ENCODE results near the gene IFNA4.
"Not testable (repeated sequence)": the region's sequence is repeated elsewhere in the genome, so short reads cannot be mapped to it uniquely, and the experiment has no call there.

Gene IFNA4

DNA sequence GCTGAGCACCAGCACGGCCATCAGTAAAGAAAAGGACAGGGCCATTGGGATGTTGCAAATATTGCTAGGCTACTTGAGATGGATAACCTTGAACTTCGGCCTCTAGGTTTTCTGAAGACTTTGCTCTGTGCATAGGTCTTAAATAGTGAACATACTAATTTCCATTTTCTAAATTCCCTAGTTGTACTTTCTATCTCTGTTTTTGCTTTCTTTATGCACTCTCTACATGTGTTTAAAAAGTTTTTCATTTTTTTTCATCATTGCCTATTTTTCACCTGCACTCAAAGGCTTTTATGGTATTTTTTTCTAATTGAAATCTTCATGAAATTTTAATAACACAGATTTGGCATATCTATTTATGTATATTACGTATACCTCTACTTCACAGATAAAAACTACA lies at the start of gene IFNA4:
TSS of gene IFNA4 (minus strand) at position 101 of the 400 bp plus-strand sequence. CDS start at position 45, 56 bp downstream.
- H3K4me3 ChIP-seq (ENCODE audit: insufficient read length, low read depth); H3K27me3 ChIP-seq (ENCODE audit: insufficient read depth, insufficient read length); H3K4me1 ChIP-seq (ENCODE audit: insufficient read depth, insufficient read length); H3K36me3 ChIP-seq (ENCODE audit: insufficient read depth, insufficient read length, low read length); H3K9ac ChIP-seq (ENCODE audit: insufficient read length, low read depth); DNase-seq (ENCODE audit: low read depth, low spot score); H3K9me3 ChIP-seq (ENCODE audit: insufficient read depth, low read length): not testable (repeated sequence)

DNA sequence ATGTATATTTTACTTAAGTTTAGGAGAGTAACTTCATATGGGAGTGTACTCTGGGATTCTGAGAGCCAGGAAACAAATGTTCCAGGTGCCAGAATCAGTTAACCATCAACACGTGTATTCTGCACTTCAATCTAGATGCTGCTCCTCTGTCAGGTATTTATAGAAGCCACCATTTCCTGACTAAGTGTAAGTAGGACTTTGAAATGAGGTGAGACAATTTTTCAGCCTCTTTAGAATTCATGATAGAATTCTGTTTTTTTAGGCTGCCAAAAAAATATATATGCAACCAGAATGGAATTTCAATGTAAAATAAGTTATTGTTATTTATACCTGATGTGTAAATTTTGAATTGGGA lies 49.0 kb upstream of the IFNA4 start:
- not testable (repeated sequence) for H3K9ac ChIP-seq (ENCODE audit: insufficient read length, low read depth); H3K4me3 ChIP-seq (ENCODE audit: insufficient read length, low read depth); H3K9me3 ChIP-seq (ENCODE audit: insufficient read depth, low read length); H3K36me3 ChIP-seq (ENCODE audit: insufficient read depth, insufficient read length, low read length); H3K27me3 ChIP-seq (ENCODE audit: insufficient read depth, insufficient read length); H3K4me1 ChIP-seq (ENCODE audit: insufficient read depth, insufficient read length); DNase-seq (ENCODE audit: low read depth, low spot score)

- H3K36me3 ChIP-seq (ENCODE audit: insufficient read depth, insufficient read length, low read length); H3K9ac ChIP-seq (ENCODE audit: insufficient read length, low read depth); H3K4me3 ChIP-seq (ENCODE audit: insufficient read length, low read depth); H3K9me3 ChIP-seq (ENCODE audit: insufficient read depth, low read length); H3K4me1 ChIP-seq (ENCODE audit: insufficient read depth, insufficient read length); DNase-seq (ENCODE audit: low read depth, low spot score); H3K27me3 ChIP-seq (ENCODE audit: insufficient read depth, insufficient read length): not testable (repeated sequence)
Observed at GRCh38 chr9:21235468-21236359, 48.3 kb upstream of the IFNA4 start.

DNA sequence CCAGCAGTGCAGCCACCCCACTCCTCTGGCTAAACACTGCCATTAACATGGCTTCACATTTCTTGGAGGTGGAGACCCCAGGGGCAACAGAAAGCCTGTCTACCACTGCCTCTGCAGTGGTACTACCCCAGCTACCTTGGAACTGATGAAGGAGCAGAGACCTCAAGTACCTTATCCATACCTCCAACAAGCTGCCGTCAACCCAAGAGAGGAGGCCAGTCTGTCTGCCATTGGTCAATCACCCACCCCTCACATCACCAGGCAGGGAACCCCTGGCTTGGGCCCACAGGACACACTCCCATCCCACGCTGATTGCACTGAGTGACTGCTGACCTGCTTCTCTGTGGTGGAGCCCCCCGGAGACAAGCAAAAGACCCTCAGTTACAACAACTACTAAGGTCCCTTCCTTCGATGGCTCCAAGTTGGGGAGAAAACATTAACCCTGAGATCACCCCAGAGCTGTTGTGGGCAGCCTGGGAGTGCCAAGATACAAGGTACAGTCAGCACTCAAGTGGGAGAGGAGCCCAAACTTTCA lies 46.8 kb upstream of the IFNA4 start:
- H3K27me3 ChIP-seq (ENCODE audit: insufficient read depth, insufficient read length) = no peaks in the 10 kb centered on the region
- DNase-seq (ENCODE audit: low read depth, low spot score) = no peak
- H3K36me3 ChIP-seq (ENCODE audit: insufficient read depth, insufficient read length, low read length) = no peaks in the 10 kb centered on the region
- H3K4me3 ChIP-seq (ENCODE audit: insufficient read length, low read depth) = no peak overlapping the region
- H3K9ac ChIP-seq (ENCODE audit: insufficient read length, low read depth) = no peak overlapping the region
- no peaks in the 10 kb centered on the region for H3K4me1 ChIP-seq (ENCODE audit: insufficient read depth, insufficient read length)
- no peaks in the 10 kb centered on the region for H3K9me3 ChIP-seq (ENCODE audit: insufficient read depth, low read length)
- TF ChIP-seq SUZ12 (IDR thresholded peaks at IDR 0.05; ENCODE audit: extremely low read depth, insufficient read depth, insufficient read length) (no peak), ZNF274 (IDR thresholded peaks at IDR 0.05; ENCODE audit: low read depth, low read length) (no peak), YY1 (IDR thresholded peaks at IDR 0.05; ENCODE audit: insufficient read depth, insufficient read length) (no peak)

- no peaks in the 10 kb centered on the region for H3K27me3 ChIP-seq (ENCODE audit: insufficient read depth, insufficient read length)
- TF ChIP-seq SUZ12 (IDR thresholded peaks at IDR 0.05; ENCODE audit: extremely low read depth, insufficient read depth, insufficient read length) = no peak
- no peak for DNase-seq (ENCODE audit: low read depth, low spot score)
- no peaks in the 10 kb centered on the region for H3K4me1 ChIP-seq (ENCODE audit: insufficient read depth, insufficient read length)
- H3K9me3 ChIP-seq (ENCODE audit: insufficient read depth, low read length) = no peaks in the 10 kb centered on the region
- no peaks in the 10 kb centered on the region for H3K36me3 ChIP-seq (ENCODE audit: insufficient read depth, insufficient read length, low read length)
- H3K4me3 ChIP-seq (ENCODE audit: insufficient read length, low read depth) = no peak overlapping the region
- H3K9ac ChIP-seq (ENCODE audit: insufficient read length, low read depth) = no peak overlapping the region
Observed at GRCh38 chr9:21233258-21233657, 45.9 kb upstream of the IFNA4 start.

DNA sequence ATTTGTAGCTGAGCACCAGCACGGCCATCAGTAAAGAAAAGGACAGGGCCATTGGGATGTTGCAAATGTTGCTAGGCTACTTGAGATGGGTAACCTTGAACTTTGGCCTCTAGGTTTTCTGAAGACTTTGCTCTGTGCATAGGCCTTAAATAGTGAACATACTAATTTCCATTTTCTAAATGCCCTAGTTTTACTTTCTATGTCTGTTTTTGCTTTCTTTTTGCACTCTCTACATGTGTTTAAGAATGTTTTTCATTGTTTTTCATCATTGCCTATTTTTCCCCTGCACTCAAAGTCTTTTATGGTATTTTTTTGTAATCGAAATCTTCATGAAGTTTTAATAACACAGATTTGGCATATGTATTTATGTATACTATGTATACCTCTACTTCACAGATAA lies 40.7 kb upstream of the IFNA4 start, which contains the start of gene IFNA17:
TSS of gene IFNA17 (minus strand) at position 101 of the 400 bp plus-strand sequence. CDS start at position 52, 49 bp downstream.
- Histone ChIP-seq H3K4me1 (ENCODE audit: insufficient read depth, insufficient read length) (no peaks in the 10 kb centered on the region), H3K36me3 (ENCODE audit: insufficient read depth, insufficient read length, low read length) (no peaks in the 10 kb centered on the region), H3K27me3 (ENCODE audit: insufficient read depth, insufficient read length) (no peaks in the 10 kb centered on the region), H3K4me3 (ENCODE audit: insufficient read length, low read depth) (no peak within 1 kb of the TSS), H3K9ac (ENCODE audit: insufficient read length, low read depth) (no peak within 1 kb of the TSS), H3K9me3 (ENCODE audit: insufficient read depth, low read length) (no peaks in the 10 kb centered on the region)
- TF ChIP-seq SUZ12 (IDR thresholded peaks at IDR 0.05; ENCODE audit: extremely low read depth, insufficient read depth, insufficient read length) (no peak), YY1 (IDR thresholded peaks at IDR 0.05; ENCODE audit: insufficient read depth, insufficient read length) (no peak), ZNF274 (IDR thresholded peaks at IDR 0.05; ENCODE audit: low read depth, low read length) (no peak)
- DNase-seq (ENCODE audit: low read depth, low spot score) = no peak

DNA sequence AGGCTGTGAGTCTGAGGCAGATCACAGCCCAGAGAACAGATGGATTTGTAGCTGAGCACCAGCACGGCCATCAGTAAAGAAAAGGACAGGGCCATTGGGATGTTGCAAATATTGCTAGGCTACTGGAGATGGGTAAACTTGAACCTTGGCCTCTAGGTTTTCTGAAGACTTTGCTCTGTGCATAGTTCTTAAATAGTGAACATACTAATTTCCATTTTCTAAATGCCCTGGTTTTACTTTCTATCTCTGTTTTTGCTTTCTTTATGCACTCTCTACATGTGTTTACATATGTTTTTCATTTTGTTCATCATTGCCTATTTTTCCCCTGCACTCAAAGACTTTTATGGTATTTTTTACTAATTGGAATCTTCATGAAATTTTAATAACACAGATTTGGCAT lies 29.8 kb upstream of the IFNA4 start, which contains the start of gene IFNA16:
TSS of gene IFNA16 (minus strand) at position 101 of the 400 bp plus-strand sequence. CDS start at position 95, 6 bp downstream.
- H3K27me3 ChIP-seq (ENCODE audit: insufficient read depth, insufficient read length); H3K4me3 ChIP-seq (ENCODE audit: insufficient read length, low read depth); H3K9me3 ChIP-seq (ENCODE audit: insufficient read depth, low read length); DNase-seq (ENCODE audit: low read depth, low spot score); H3K9ac ChIP-seq (ENCODE audit: insufficient read length, low read depth); H3K36me3 ChIP-seq (ENCODE audit: insufficient read depth, insufficient read length, low read length); H3K4me1 ChIP-seq (ENCODE audit: insufficient read depth, insufficient read length): not testable (repeated sequence)

GRCh38 chr9:21213411-21214326 lies 26.3 kb upstream of the IFNA4 start:
- not testable (repeated sequence) for H3K27me3 ChIP-seq (ENCODE audit: insufficient read depth, insufficient read length); H3K4me1 ChIP-seq (ENCODE audit: insufficient read depth, insufficient read length); DNase-seq (ENCODE audit: low read depth, low spot score); H3K36me3 ChIP-seq (ENCODE audit: insufficient read depth, insufficient read length, low read length); H3K9me3 ChIP-seq (ENCODE audit: insufficient read depth, low read length); H3K4me3 ChIP-seq (ENCODE audit: insufficient read length, low read depth); H3K9ac ChIP-seq (ENCODE audit: insufficient read length, low read depth)

DNA sequence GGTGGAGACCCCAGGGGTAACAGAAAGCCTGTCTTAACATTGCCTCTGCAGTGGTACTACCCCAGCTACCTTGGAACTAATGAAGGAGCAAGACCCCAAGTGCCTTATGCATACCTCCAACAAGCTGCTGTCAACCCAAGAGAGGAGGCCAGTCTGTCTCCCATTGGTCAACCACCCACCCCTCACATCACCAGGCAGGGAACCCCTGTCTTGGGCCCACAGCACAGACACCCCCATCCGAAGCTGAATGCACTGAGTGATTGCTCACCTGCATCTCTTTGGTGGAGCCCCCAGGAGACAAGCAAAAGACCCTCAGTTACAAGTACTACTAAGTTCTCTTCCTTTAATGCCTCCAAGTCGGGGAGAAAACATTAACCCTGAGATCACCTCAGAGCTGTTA lies 24.8 kb upstream of the IFNA4 start:
- not testable (repeated sequence) for H3K9me3 ChIP-seq (ENCODE audit: insufficient read depth, low read length); H3K27me3 ChIP-seq (ENCODE audit: insufficient read depth, insufficient read length); DNase-seq (ENCODE audit: low read depth, low spot score); H3K4me1 ChIP-seq (ENCODE audit: insufficient read depth, insufficient read length); H3K36me3 ChIP-seq (ENCODE audit: insufficient read depth, insufficient read length, low read length); H3K9ac ChIP-seq (ENCODE audit: insufficient read length, low read depth); H3K4me3 ChIP-seq (ENCODE audit: insufficient read length, low read depth)

GRCh38 chr9:21210782-21211181 lies 23.4 kb upstream of the IFNA4 start:
- H3K27me3 ChIP-seq (ENCODE audit: insufficient read depth, insufficient read length); H3K4me1 ChIP-seq (ENCODE audit: insufficient read depth, insufficient read length); H3K36me3 ChIP-seq (ENCODE audit: insufficient read depth, insufficient read length, low read length); H3K9me3 ChIP-seq (ENCODE audit: insufficient read depth, low read length); DNase-seq (ENCODE audit: low read depth, low spot score); H3K9ac ChIP-seq (ENCODE audit: insufficient read length, low read depth); H3K4me3 ChIP-seq (ENCODE audit: insufficient read length, low read depth): not testable (repeated sequence)
